SK-N-SH (cell line): ENCODE results near the gene ERVMER34-1.

Experiments used
- CTCF ChIP-seq: fragments of 200-600 bp; sonication (generic); IDR thresholded peaks from 2 replicates; pipeline ENCODE4 v1.6.1; 2017; ENCODE audit warnings: antibody characterized with exemption, mild to moderate bottlenecking, moderate library complexity
- PBX3 ChIP-seq: IDR thresholded peaks from 2 replicates; pipeline ENCODE4; 2012
- RFX5 ChIP-seq: IDR thresholded peaks from 2 replicates; pipeline ENCODE4 v1.6.1; 2012; ENCODE audit warnings: mild to moderate bottlenecking, improper control_type of control experiment, low read length
- SIN3A ChIP-seq: IDR thresholded peaks from 2 replicates; pipeline ENCODE4 v1.6.1; 2012; ENCODE audit warnings: low read depth, mild to moderate bottlenecking, low read length, moderate library complexity, borderline replicate concordance

GRCh38 chr4:52714597-52715254 lies 36.5 kb downstream of the ERVMER34-1 start:
- no peak for TF ChIP-seq CTCF
- no peak for TF ChIP-seq RFX5
- TF ChIP-seq SIN3A, result no peak
- no peak for TF ChIP-seq PBX3
